Lower leg skin (tissue), 3 donors: ENCODE measurements around the gene MCF2.

Experiments used
- POLR2A ChIP-seq, 2 donors: fragments of 450-650 bp; IDR thresholded peaks; one replicate each; pipeline ENCODE4 v1.6.1; 2016 to 2017; ENCODE audit warnings: antibody characterized with exemption in 2 of 2, mild to moderate bottlenecking in 1 of 2, moderate library complexity in 1 of 2
- TF ChIP-seq, protein P1 (sequence below), 3 donors: fragments of 450-650 bp; IDR thresholded peaks; one replicate each; pipeline ENCODE4 v1.5.1; 2016; ENCODE audit warnings: antibody characterized with exemption in 3 of 3, mild to moderate bottlenecking in 3 of 3, moderate library complexity in 2 of 3

DNA sequence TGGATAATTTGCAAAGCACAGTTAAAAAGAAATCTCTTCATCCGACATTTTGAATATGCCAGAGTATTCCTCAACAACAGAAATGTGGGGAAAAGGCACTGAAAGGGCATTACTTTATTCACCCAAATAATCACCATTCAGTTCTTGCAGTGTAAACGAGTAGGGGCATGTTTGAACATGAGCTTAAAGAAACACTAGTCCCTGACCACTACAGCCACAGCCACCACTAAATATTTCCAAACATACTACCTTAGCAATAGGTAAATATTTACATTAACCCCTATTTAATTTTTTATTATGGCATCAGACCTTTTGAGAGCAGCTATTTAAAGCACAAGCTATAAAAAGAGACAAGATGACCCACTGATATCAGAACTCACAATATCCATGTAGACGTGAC is 27.6 kb downstream of the MCF2 start:
- TF ChIP-seq, protein P1, sequence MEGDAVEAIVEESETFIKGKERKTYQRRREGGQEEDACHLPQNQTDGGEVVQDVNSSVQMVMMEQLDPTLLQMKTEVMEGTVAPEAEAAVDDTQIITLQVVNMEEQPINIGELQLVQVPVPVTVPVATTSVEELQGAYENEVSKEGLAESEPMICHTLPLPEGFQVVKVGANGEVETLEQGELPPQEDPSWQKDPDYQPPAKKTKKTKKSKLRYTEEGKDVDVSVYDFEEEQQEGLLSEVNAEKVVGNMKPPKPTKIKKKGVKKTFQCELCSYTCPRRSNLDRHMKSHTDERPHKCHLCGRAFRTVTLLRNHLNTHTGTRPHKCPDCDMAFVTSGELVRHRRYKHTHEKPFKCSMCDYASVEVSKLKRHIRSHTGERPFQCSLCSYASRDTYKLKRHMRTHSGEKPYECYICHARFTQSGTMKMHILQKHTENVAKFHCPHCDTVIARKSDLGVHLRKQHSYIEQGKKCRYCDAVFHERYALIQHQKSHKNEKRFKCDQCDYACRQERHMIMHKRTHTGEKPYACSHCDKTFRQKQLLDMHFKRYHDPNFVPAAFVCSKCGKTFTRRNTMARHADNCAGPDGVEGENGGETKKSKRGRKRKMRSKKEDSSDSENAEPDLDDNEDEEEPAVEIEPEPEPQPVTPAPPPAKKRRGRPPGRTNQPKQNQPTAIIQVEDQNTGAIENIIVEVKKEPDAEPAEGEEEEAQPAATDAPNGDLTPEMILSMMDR (IDR thresholded peaks at IDR 0.05) = no peak
- TF ChIP-seq POLR2A (IDR thresholded peaks at IDR 0.05) = no peak
